Stimulated activated naive CD8-positive, alpha-beta T cell treated with anti-CD3 and anti-CD28 coated beads, Interleukin-15, Interleukin-2, amounts not matched to agents 100 U/mL and 50 U/mL, for 24 hours (primary cell): ENCODE data around the gene RAP1GDS1.

Experiments used
- ATAC-seq: fragments of 150-1000 bp; cut with Tn5 transposase; one replicate; pipeline ENCODE4 v1.10.0; 2021
- DNase-seq: peaks from one replicate; pipeline ENCODE4 v3.0.0; 2021

The RAP1GDS1 gene, protein sequence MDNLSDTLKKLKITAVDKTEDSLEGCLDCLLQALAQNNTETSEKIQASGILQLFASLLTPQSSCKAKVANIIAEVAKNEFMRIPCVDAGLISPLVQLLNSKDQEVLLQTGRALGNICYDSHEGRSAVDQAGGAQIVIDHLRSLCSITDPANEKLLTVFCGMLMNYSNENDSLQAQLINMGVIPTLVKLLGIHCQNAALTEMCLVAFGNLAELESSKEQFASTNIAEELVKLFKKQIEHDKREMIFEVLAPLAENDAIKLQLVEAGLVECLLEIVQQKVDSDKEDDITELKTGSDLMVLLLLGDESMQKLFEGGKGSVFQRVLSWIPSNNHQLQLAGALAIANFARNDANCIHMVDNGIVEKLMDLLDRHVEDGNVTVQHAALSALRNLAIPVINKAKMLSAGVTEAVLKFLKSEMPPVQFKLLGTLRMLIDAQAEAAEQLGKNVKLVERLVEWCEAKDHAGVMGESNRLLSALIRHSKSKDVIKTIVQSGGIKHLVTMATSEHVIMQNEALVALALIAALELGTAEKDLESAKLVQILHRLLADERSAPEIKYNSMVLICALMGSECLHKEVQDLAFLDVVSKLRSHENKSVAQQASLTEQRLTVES

GRCh38 chr4:98260579-98261404 lies at the start of gene RAP1GDS1:
TSS of gene RAP1GDS1 (plus strand) at chr4:98261384. CDS start at chr4:98261566, 182 bp downstream.
- ATAC-seq (peak; percentile 92), DNase-seq (peak; percentile 95)

GRCh38 chr4:98222306-98222705 lies 38.9 kb upstream of the RAP1GDS1 start:
- ATAC-seq (no peak), DNase-seq (no peak)

GRCh38 chr4:98226396-98226795 lies 34.8 kb upstream of the RAP1GDS1 start:
- DNase-seq: no peak
- no peak for ATAC-seq

DNA sequence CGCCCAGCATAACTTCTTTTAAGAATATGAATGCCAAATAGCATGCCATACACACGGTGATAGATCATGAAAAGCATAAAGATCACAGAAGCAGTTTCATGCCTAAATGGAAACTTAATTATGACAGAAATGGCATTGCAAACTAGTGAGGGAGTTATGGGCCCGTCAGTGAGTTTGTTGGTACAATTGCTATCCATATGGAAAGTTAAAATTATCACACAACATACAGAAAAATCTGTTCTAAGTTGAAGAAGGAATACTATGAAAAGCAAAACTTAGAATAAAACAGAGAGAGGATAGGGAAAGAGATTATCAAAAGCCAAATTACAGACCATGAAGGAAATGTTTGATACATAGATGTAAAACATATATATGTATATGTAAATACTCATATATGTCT lies 30.2 kb upstream of the RAP1GDS1 start:
- no peak for DNase-seq

GRCh38 chr4:98232202-98232601 lies 29.0 kb upstream of the RAP1GDS1 start:
- ATAC-seq (no peak), DNase-seq (no peak)

More for the DNA sequence above, 30.2 kb upstream of the RAP1GDS1 start:
- ATAC-seq: no peak

DNA sequence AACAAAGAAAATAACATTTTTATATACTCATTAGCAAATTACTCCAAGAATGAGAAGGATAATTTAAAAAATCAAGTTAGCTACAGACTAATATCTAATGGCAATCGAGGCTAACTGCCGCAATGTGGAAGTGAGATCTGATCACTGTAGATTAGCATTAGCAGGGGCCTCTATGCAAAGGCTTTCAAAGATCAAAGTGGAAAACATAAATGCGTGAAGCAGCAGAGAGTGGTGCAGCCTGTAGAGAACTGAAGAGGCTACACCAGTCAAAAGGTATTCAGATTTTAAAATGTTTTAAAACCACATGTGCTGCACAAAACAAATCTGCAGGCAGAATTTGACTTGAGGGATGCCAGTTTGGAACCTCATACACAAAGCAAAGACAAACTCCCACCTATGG lies 24.0 kb upstream of the RAP1GDS1 start:
- ATAC-seq: no peak

DNA sequence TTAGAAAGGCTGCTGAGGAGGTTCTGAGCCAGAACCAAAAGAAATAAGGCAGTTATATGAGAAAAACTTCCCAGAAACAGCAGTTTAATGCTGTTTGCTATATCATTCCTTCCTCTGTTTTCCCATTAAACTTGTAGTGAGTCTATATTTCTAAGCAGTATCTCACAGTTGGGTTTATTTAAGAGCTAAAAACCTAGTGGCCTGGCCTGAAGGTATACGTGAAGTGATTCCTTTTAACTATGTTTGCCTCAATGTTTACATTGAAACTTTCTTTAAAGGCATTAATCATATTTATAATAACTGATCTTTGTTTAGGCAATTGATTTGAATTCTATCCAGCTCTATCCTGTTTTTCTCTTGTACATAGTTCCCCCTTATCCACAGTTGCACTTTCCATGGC lies 19.1 kb upstream of the RAP1GDS1 start:
- DNase-seq (no peak), ATAC-seq (no peak)

More for the DNA sequence above, 24.0 kb upstream of the RAP1GDS1 start:
- DNase-seq: no peak

- DNase-seq: no peak
- no peak for ATAC-seq
These were observed 18.6 kb upstream of the RAP1GDS1 start for GRCh38 chr4:98242538-98242937.

DNA sequence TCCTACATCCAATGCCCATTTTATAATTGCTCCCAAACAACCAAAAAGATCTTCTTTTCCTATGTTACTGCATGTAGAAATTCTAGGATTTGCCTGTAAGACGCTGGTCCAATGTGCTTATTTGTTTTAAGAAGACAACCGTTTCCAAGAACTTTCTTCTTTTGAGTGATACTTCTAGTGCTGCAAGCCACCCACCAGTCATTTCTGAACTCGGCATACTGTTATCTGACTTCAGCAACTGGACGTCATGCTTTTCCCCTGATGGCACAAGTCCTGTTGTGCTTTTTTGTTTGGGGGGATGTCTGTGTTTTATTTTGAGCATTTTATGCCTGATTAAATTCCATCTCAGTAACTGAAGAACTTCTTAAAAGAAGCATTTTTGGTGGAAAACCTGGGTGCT lies 16.0 kb upstream of the RAP1GDS1 start:
- DNase-seq (no peak), ATAC-seq (no peak)

DNA sequence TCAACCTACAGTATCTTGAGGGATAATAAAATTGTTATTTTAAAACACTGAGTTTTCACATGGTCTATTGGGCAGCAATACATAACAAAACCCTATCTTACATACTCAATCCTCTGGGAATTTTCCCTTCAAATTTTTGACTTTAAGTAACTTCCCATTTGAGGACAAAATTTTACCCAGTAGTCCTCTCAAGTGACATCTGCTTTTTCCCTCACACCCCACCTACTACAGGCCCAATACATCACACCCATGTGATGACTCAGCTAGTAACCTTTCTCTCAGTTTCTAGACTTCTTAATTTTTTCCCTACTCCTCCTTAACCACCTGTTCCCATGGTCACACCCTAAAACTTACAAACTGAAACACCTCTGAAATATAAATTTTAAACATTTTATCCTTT lies 12.2 kb upstream of the RAP1GDS1 start:
- DNase-seq: no peak
- ATAC-seq: peak; percentile 97

DNA sequence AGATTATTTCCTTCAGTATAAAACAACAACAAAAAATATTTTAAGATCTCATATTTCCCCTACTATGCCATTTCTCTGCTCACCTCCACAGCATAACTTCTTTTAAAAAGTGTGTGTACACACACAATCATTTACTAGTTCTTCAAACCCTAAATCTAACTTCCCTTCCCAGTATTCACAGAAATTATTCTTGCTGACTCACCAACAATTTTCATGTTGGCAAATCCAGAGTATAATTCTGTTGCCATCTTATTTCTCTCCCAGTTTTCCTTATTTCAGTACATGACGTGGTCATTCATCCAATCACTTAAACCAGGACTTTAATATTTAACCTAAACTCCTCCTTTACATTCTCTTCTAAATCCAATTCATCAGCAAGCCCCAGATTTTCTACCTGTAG lies 11.4 kb upstream of the RAP1GDS1 start:
- no peak for ATAC-seq
- DNase-seq: no peak

GRCh38 chr4:98253499-98253898 lies 7.7 kb upstream of the RAP1GDS1 start:
- DNase-seq (no peak), ATAC-seq (no peak)

DNA sequence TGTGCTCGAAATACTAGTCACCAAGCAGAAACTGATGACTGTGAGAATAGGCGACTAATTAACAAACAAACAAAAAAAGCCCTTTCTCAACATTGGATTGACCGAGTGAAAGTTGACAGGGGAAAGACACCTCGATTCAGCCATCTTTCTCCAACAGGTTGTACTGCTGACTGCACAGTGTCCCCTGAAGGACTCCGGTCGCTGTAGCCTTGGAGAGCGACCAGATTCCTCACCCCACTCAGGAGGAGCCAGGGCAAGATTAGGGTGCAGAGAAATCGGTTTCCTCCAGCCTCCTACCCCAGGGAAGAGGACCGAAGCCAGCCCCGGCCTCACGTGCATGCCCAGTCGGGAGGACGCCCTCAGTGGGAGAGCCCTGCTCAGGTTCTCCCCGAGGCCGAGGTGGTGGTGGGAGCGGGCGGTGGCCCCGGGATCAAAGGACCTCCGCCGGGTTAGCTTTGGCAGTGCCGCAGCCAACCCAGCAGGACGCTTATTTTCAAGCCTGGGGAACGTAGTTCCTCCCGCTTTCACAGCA lies 1.1 kb upstream of the RAP1GDS1 start:
- DNase-seq: no peak

DNA sequence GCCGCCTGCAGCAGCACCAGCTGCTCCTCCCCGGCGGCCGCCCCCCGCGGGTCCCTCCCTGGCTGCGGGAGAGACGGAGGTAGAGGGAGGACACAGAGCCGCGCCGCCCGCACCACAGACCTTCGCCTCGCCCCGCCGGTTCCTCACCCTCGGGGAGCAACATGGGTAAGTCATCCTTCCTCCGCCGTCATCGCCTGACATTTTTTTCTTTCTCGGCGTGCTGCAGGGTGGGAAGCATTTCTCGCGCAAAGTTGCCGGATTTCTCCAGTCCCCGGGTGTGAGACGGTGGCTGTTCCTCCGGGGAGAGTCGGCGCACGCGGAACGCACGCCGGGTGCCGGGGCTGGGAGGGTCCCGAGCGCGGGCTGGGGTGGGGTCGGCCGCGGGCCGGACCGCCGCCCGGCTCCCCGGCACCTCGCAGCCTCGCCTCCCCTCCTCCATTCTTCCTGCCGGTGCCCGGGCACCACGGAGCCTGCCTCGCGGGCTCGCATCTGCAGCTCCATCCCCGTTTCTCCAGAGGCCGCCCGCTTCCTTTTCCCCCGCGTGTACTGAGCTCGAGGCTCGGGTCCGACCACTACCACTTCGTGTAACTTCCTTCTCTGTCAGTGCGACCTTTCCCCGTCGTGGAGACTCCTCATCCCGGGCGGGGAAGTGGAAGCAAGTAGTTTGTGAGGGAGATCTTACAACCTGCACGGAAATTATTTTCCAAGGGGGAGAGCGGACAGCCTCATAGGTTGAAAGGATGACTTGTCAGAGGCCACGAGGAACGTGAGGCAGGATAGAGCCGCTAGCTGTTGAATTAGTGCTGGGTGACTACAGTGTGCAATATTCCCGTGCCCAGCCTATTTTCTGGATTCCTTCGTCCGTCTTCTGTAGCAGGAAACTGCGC lies 464 bp downstream of the RAP1GDS1 start:
- ATAC-seq (peak; percentile 11), DNase-seq (peak; percentile 50)

More for the DNA sequence above, 1.1 kb upstream of the RAP1GDS1 start:
- peak; percentile 4 for ATAC-seq

- ATAC-seq: no peak
- DNase-seq: no peak
These were observed 1.2 kb downstream of the RAP1GDS1 start for GRCh38 chr4:98262431-98262830.

- DNase-seq: no peak
- ATAC-seq: no peak
These were observed 6.3 kb downstream of the RAP1GDS1 start for GRCh38 chr4:98267498-98267897.

GRCh38 chr4:98275145-98275544 lies 14.0 kb downstream of the RAP1GDS1 start:
- no peak for DNase-seq

DNA sequence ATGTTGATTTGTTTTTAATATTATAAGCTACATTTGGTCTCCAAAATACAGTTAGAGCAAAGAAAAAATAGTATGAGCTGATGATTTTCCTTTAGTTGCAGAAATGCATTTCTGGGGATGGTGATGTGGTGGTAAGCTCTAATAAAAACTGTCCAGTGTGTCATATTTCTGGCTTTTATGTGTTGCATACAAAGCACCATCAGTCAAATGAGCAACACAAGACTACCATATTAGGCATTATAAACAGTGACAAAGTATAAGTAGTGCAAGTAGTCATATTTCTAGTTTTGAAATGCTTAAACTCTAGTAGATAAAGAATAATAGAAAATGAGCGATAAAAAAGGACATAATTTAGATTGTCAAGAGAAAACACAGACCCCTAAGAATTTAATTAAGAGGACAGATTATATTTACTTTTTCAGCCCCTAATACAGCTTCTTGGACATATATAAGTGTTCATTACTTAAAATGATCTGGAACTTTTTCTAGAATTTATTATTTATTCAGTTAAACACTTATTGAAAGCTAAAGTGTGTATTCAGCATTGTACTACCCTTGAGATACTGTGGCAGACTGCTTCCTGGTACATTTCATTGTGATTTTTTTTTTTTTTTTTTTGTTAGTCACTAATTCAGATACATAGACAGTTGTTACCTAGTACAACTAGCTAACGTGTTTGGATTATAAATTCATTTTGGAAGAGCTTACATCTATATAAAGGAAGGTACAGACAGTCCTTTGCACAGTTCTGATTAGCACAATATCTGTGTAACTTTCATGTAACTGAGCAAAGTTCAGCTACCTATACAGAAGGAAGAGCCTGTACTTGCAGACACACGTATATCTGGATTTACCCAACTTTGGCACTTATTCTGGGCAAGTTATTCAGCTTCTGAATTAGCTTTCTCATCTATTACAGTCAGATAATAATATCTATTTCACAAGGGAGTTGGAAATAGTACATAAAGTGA lies 22.3 kb downstream of the RAP1GDS1 start:
- DNase-seq (no peak), ATAC-seq (no peak)

More at GRCh38 chr4:98275145-98275544, 14.0 kb downstream of the RAP1GDS1 start:
- no peak for ATAC-seq

DNA sequence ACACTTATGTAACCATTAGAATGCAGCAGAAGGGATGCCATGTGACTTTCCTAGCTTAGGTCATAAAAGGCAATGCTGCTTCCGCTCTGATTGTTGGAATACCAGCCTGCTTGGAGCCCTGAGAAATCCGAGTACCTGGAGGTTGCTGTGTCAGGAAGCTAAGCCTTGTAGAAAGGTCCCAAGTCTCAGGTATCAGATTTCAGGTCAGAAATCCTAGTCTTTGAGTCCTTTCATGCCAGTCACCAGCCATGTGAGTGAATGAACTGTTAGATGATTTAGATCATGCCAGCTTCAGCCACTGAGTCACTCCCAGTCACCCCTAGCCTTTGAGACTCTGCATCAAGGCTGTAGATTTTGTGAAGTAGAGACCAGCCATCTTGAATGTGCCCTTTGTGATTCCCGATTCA lies 23.5 kb downstream of the RAP1GDS1 start:
- ATAC-seq: no peak
- DNase-seq: no peak

GRCh38 chr4:98285676-98286075 lies 24.5 kb downstream of the RAP1GDS1 start:
- DNase-seq (no peak), ATAC-seq (no peak)
